ENCODE results near the gene TTLL8. TPM values are rescaled to one million over a fixed set of nuclear protein-coding genes. Genes with fewer than 3 reads are reported as not detected.

Gene TTLL8
- total RNA-seq, 2 donors from 2014 or later = not detected

Other genes starting within 250 kb of the TTLL8 start
- 10 to 100 TPM; 21.8 to 36.9 TPM for gene BRD1, start 230.4 kb downstream of the TTLL8 start, total RNA-seq
- 10 to 100 TPM in 1 of 2 donors, 1 to 10 TPM in 1; 9.6 to 17.1 TPM for gene ZBED4, start 204.5 kb downstream of the TTLL8 start, total RNA-seq
- gene ALG12, start 139.9 kb downstream of the TTLL8 start, total RNA-seq = 10 to 100 TPM; 16.2 to 17.9 TPM
- gene CRELD2, start 139.7 kb downstream of the TTLL8 start, total RNA-seq = 100 to 1,000 TPM in 1 of 2 donors, 10 to 100 TPM in 1; 73.9 to 201 TPM
- gene PIM3, start 97.5 kb downstream of the TTLL8 start, total RNA-seq = 10 to 100 TPM; 57.3 to 98.9 TPM
- not detected for gene IL17REL, start 45.5 kb downstream of the TTLL8 start, total RNA-seq
- not detected for gene MLC1, start 27.1 kb upstream of the TTLL8 start, total RNA-seq
- gene MOV10L1, start 31.7 kb upstream of the TTLL8 start, total RNA-seq = under 1 TPM in 1 of 2 donors, not detected in 1; 0.52 TPM
- gene PANX2, start 112.4 kb upstream of the TTLL8 start, total RNA-seq = 1 to 10 TPM in 1 of 2 donors, under 1 TPM in 1; 0.33 to 3.1 TPM
- gene TRABD, start 127.6 kb upstream of the TTLL8 start, total RNA-seq = 100 to 1,000 TPM in 1 of 2 donors, 10 to 100 TPM in 1; 82.8 to 110 TPM
- 10 to 100 TPM; 23.6 to 57.4 TPM for gene SELENOO, start 142.7 kb upstream of the TTLL8 start, total RNA-seq
- 100 to 1,000 TPM in 1 of 2 donors, 10 to 100 TPM in 1; 61.2 to 121 TPM for gene TUBGCP6, start 186.7 kb upstream of the TTLL8 start, total RNA-seq
- gene HDAC10, start 193.0 kb upstream of the TTLL8 start, total RNA-seq = 100 to 1,000 TPM in 1 of 2 donors, 10 to 100 TPM in 1; 31.9 to 128 TPM
- 1 to 10 TPM; 3.9 to 4.6 TPM for gene MAPK12, start 203.4 kb upstream of the TTLL8 start, total RNA-seq
- 1 to 10 TPM; 3.0 to 3.6 TPM for gene MAPK11, start 212.1 kb upstream of the TTLL8 start, total RNA-seq
- gene PLXNB2, start 249.3 kb upstream of the TTLL8 start, total RNA-seq = 100 to 1,000 TPM; 113 to 140 TPM